Lower leg skin (tissue), 3 donors: ENCODE measurements around the gene AQP2.

Source experiments
- POLR2A ChIP-seq, 2 donors: fragments of 450-650 bp; IDR thresholded peaks; one replicate each; pipeline ENCODE4 v1.6.1; 2016 to 2017; ENCODE audit warnings: antibody characterized with exemption in 2 of 2, mild to moderate bottlenecking in 1 of 2, moderate library complexity in 1 of 2
- TF ChIP-seq, protein P1 (sequence below), 3 donors: fragments of 450-650 bp; IDR thresholded peaks; one replicate each; pipeline ENCODE4 v1.5.1; 2016; ENCODE audit warnings: antibody characterized with exemption in 3 of 3, mild to moderate bottlenecking in 3 of 3, moderate library complexity in 2 of 3

DNA sequence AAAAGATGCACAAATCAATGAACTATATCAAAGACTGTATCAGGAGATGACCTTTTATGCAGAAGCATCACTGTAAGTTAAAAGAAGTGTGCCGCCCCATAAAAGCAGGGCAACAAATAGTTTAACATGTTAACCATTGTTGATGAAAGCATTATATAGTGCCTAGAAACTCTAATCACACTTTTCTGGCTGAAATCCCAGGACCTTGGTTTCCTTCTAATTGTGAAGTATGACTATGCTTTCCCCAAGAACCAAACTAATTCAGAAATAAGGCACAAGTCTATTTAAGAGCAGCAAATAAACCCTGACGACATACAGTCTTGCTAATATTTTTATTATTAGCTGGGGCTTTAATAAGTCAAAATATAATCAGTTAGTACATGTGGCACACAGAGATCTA is 53.1 kb downstream of the AQP2 start:
- TF ChIP-seq, protein P1, sequence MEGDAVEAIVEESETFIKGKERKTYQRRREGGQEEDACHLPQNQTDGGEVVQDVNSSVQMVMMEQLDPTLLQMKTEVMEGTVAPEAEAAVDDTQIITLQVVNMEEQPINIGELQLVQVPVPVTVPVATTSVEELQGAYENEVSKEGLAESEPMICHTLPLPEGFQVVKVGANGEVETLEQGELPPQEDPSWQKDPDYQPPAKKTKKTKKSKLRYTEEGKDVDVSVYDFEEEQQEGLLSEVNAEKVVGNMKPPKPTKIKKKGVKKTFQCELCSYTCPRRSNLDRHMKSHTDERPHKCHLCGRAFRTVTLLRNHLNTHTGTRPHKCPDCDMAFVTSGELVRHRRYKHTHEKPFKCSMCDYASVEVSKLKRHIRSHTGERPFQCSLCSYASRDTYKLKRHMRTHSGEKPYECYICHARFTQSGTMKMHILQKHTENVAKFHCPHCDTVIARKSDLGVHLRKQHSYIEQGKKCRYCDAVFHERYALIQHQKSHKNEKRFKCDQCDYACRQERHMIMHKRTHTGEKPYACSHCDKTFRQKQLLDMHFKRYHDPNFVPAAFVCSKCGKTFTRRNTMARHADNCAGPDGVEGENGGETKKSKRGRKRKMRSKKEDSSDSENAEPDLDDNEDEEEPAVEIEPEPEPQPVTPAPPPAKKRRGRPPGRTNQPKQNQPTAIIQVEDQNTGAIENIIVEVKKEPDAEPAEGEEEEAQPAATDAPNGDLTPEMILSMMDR (IDR thresholded peaks at IDR 0.05), result no peak
- TF ChIP-seq POLR2A (IDR thresholded peaks at IDR 0.05), result no peak
